ENCODE measurements around the gene ANKRD1.

GRCh38 chr10:90968328-90969081 lies 47.6 kb upstream of the ANKRD1 start:
- TF ChIP-seq RARB (CRISPR knock-in tag; IDR thresholded peaks at IDR 0.05) (no peak), ARNTL (CRISPR knock-in tag; IDR thresholded peaks at IDR 0.05; ENCODE audit: borderline replicate concordance, low read depth) (no peak), ZNF70 (CRISPR knock-in tag; IDR thresholded peaks at IDR 0.05) (no peak), ZNF8 (CRISPR knock-in tag; IDR thresholded peaks at IDR 0.05) (no peak), ZFP30 (CRISPR knock-in tag; IDR thresholded peaks at IDR 0.05) (no peak)
- TF ChIP-seq, protein P1, sequence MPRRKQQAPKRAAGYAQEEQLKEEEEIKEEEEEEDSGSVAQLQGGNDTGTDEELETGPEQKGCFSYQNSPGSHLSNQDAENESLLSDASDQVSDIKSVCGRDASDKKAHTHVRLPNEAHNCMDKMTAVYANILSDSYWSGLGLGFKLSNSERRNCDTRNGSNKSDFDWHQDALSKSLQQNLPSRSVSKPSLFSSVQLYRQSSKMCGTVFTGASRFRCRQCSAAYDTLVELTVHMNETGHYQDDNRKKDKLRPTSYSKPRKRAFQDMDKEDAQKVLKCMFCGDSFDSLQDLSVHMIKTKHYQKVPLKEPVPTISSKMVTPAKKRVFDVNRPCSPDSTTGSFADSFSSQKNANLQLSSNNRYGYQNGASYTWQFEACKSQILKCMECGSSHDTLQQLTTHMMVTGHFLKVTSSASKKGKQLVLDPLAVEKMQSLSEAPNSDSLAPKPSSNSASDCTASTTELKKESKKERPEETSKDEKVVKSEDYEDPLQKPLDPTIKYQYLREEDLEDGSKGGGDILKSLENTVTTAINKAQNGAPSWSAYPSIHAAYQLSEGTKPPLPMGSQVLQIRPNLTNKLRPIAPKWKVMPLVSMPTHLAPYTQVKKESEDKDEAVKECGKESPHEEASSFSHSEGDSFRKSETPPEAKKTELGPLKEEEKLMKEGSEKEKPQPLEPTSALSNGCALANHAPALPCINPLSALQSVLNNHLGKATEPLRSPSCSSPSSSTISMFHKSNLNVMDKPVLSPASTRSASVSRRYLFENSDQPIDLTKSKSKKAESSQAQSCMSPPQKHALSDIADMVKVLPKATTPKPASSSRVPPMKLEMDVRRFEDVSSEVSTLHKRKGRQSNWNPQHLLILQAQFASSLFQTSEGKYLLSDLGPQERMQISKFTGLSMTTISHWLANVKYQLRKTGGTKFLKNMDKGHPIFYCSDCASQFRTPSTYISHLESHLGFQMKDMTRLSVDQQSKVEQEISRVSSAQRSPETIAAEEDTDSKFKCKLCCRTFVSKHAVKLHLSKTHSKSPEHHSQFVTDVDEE (CRISPR knock-in tag; IDR thresholded peaks at IDR 0.05): no peak
- TF ChIP-seq, protein P2, sequence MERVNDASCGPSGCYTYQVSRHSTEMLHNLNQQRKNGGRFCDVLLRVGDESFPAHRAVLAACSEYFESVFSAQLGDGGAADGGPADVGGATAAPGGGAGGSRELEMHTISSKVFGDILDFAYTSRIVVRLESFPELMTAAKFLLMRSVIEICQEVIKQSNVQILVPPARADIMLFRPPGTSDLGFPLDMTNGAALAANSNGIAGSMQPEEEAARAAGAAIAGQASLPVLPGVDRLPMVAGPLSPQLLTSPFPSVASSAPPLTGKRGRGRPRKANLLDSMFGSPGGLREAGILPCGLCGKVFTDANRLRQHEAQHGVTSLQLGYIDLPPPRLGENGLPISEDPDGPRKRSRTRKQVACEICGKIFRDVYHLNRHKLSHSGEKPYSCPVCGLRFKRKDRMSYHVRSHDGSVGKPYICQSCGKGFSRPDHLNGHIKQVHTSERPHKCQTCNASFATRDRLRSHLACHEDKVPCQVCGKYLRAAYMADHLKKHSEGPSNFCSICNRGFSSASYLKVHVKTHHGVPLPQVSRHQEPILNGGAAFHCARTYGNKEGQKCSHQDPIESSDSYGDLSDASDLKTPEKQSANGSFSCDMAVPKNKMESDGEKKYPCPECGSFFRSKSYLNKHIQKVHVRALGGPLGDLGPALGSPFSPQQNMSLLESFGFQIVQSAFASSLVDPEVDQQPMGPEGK (CRISPR knock-in tag; IDR thresholded peaks at IDR 0.05; ENCODE audit: borderline replicate concordance): peak; percentile 51; the same call in 1 of the 2 replicates

Data from SK-N-SH treated with all-trans-retinoic acid at 6 μM for 48 hours (cell line).